Cerebellar cortex (tissue), 1 donor: ENCODE results near the gene C6orf120.
"Not testable (repeated sequence)": the region's sequence is repeated elsewhere in the genome, so short reads cannot be mapped to it uniquely, and the experiment has no call there.

Experiments used
- DNase-seq: peaks from one replicate; pipeline ENCODE4 v3.0.0-alpha.2; 2015; ENCODE audit warnings: low spot score

The C6orf120 gene

DNA sequence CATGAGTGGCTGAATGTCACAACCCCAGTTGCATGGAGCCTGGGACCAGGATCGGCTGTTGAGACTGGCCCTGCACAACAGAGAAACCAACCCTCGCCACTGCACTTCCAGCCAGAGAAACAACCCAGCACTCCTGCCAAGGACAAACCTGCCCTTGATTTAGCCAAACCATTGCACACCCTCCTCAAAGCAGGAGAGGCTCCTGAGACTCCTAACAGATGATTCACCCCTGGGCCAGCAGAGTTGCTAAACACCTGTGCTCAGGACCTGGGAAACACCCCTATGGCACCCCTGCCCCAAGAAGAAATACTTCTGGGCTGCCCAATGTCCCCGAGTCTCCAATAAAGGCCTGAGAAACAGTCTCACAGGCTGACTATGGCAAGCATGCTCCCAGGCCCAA is 17.9 kb upstream of the C6orf120 start:
- DNase-seq = no peak

DNA sequence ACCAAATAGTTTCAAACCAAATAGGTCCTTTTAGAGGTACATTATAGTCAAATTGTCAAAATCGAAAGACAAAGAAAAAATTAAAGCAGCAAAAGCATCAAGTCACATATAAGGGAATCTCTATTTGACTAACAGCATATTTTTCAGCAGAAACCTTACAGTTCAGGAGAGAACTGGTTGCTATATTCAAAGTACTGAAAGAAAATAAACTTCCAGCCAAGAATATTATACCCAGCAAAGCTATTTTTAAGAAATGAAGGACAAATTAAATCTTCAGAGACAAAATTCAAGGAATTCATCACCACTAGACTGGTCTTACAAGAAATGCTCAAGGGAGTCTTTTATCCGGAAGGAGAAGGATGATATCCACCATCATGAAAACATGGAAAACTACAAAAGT is 16.1 kb upstream of the C6orf120 start:
- DNase-seq = no peak

- no peak for DNase-seq
Observed at GRCh38 chr6:169689287-169689686, 12.6 kb upstream of the C6orf120 start.

DNA sequence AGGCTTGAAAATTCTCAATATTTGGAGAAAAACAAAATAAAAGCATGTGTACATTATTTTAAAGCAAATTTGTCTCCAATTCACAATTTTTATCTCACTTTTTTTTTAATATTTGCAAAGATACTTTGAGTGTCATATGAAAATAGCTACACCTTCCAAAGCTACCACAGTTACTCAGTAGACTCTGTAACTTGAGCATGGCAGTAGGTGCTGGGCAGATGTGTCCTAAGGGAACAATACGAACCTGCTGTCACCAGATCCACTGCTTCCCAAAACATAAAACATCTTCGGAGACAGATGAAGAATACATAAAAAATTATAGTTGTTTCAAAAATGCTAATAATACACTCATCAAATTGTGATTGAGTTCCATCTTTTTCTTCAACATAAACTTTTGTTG is 10.7 kb upstream of the C6orf120 start:
- DNase-seq = no peak

DNA sequence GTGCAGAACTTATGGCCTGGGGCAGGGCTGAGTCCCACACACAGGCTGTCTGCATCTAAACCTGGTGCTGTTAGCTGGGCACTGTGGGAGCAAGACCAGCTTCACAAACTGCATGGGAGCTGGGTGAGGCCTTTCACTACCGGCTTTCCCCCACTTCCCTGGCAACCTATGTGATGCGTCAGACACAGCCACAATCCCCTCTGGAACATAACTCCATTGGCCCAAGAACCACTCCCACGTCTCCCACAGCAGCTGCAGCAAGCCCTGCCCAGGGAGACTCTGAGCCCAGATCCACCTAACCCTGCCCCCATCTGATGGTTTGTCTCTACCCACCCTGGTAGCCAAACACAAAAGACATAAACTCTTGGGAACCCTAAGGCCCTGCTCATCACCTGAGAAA is 9.4 kb upstream of the C6orf120 start:
- no peak for DNase-seq

DNA sequence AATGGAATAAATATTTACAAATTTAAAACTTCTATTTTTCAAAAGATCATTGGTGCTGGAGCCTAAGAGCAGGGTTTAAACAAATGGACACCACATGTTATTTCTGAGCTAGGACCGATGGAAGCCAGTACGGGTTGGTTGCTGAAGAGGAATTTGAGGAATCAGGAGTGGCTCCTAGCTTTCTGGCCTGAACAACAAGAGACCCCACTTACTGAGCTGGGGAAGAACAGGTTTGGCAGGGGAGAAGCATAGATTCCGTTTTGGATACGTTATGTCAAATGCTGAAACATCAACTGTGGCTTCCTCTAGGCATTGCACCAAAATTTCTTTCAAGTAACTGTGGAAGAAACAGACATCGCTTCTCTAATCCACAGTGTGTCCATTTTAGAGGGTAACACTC is 6.8 kb upstream of the C6orf120 start:
- no peak for DNase-seq

GRCh38 chr6:169697115-169697514 is 4.8 kb upstream of the C6orf120 start:
- not testable (repeated sequence) for DNase-seq

- DNase-seq = no peak
Observed at GRCh38 chr6:169700296-169700695, 1.6 kb upstream of the C6orf120 start.

GRCh38 chr6:169701311-169701953 is 494 bp upstream of the C6orf120 start:
- DNase-seq = no peak

GRCh38 chr6:169702840-169703246 is 917 bp downstream of the C6orf120 start:
- DNase-seq = no peak

DNA sequence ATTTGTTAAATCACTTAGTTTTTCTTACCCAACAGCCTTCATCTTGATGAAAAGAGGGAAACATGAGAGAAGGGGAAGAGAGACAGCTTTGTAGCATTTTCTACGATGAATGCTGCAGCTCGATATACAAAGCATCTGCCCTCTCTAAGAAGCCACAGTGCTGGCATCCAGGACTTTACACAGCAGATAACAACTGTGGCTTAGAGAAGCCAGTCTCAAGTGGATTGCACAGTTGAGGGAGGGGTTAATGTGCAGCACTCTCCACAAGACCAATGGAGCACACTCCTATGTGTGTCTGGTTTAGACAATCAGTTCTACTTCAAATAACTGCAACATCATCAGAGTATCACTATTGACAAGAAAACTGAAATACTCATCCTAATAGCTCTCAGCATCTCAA is 5.8 kb downstream of the C6orf120 start:
- no peak for DNase-seq

GRCh38 chr6:169709293-169709692 is 7.4 kb downstream of the C6orf120 start:
- DNase-seq = no peak

DNA sequence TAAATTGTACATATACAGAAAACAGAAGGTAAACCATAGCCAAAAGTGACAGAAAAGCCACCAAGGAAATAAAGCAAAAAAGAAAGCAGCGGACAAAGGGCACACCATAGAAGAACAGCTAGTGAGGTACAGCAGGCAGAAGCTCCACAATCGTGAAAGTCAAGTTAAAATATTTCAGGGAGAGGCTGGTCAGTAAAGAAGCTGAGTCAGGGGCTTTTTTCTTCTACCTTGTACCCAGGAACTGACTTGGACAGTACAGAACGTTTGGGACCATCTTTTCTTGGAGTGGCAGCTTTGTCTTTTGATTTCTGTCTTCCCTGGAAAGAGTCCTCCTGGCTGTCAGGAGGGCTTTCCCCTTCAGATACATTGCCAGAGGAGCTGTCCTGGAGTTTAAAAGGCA is 8.1 kb downstream of the C6orf120 start:
- no peak for DNase-seq

DNA sequence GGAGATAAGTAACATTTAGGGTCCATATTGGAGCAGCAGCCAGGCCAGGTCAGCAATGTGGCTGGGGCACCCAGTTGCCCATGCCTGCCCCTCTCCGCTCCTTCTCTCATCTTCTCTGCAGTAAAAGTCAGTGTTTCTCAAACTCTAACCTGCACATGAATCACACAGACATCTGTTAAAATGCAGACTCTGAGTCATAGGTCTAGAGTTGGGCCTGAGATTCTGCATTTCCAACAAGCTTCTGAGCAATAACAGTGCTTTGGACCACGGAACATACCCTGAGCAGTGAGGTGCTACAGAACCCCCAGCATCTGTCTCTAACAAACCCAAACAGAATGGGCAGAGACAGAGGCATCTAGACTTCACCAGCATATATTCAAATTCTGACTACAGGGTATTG is 12.3 kb downstream of the C6orf120 start:
- DNase-seq = no peak

- DNase-seq = no peak
Observed at GRCh38 chr6:169714595-169714994, 12.7 kb downstream of the C6orf120 start.

DNA sequence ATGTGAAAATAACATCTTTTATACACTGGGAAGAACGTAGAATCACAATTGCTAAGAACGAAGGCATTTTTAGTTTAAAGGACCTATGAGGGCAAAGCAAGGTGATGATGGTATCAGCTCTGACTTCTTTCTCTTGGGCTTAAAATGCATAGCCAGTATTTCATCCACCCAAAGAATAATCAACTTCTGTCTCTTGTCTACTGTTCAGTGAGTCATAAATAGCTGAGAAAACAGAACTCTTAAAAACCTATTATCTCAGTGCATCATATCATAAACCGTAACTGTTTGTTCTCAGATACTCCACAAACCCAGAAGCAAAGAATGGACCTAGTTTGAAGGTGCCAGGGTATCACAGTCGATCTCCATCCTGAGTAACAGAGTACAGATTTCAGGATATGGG is 17.2 kb downstream of the C6orf120 start:
- DNase-seq = no peak

GRCh38 chr6:169720207-169720855 is 18.4 kb downstream of the C6orf120 start:
- DNase-seq = no peak

DNA sequence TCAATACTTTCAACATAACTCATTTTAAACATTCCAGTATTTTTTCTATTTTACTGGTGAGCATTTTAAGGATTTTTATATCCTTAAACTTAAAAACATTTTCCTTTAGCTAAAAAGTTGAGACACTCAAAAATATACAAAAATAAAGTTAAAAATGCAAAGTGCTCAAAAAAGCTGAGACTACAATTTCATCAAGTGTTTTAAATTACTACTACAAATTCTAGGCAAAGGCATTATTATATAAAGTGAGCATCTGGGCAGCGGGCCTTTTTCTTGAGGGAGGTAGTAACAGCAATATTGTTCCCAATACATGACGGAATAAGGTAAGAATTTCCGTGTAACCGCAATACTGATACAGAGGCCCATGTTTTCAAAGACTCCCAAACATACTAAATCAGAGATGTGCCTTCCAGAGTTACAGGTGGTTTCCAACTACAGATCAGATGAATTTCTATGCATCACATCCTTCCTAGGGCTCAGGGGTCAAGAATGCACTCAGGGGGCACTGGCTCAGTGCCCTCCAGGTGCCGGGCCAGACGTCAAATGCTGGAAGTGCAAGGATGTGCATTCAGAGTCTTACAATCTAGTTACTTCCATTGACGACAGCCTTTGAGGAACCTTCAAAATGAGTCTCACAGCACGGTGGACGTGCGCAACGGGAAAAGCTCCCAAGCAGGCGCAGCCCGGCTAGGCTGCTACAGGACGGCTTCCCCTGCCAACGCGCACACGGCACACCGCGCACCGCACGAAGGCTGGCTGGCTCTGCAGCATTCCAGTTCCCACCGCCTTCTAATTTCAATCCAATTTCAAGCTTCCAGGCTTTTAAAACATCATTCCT is 20.7 kb downstream of the C6orf120 start:
- peak; percentile 34 for DNase-seq

- peak; percentile 60 for DNase-seq
Observed at GRCh38 chr6:169723200-169723909, 21.4 kb downstream of the C6orf120 start.

DNA sequence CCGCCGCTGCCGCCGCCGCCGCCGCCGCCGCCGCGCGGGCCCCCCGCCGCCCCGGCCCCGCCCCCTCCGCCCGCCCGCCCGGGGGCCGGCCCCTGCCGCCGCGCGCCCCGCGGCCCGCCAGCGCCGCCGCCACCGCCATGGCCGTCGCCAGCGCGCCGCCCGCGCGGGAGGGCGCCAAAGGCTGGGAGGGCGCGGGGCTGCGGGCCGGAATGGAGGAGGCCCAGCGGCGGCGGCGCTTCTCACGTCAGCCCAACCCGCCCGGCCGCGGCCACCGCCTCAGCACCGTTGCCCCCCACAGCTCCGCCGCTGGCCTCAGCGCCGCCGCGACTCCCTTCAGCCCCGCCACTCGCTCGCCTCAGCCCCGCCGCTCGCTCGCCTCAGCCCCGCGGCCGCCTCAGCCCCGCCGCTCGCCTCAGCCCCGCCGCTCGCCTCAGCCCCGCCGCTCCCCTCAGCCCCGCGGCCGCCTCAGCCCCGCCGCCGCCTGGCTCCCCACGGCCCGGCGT is 22.1 kb downstream of the C6orf120 start:
- no peak for DNase-seq

DNA sequence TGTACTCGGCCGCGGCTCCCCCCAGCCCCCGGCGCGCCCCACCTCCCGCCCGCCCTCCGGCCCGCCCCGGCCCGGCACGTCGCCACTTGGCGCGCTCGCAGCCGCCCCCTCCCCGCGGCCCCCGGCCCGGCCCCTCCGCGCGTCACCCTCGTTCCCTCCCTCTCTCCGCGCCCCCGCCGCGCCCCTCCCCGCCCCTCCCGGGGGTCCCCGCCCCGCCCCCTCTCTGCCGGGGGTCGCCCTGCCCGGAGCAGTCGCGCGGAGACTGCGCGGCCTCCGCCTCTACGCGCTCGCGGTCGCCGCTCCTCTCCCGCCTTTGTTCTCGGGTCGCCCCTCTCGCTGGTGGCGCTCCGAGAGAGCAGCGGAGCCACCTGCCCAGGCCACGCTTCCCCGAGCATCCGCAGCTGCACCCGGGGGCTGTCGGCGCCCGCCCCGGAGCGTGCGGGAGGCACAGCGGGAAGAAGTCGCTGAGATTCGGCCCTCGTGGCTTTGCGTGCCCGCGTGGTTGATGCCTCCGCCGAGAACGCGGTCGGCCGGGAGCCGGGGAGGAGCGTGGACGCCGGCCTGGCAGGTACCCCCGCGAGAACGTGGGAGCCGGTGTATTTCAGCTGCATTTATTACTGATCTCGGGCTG is 22.7 kb downstream of the C6orf120 start, which contains the start of gene PHF10:
PHF10 (minus strand) TSS at position 7 of the 631 bp plus-strand sequence. CDS start 569 bp downstream, outside the sequence.
- peak; percentile 29 for DNase-seq
